ENCODE measurements around the gene NAA20. TPM values are rescaled to one million over a fixed set of nuclear protein-coding genes. Genes with fewer than 3 reads are reported as not detected.

NAA20 gene
- total and polyA plus RNA-seq, 2 donors (not counting 1 experiment from before 2014, with no cell fraction given), result 20.3 to 27.1 TPM

- H3K9me3 Mint-ChIP-seq (ENCODE audit: insufficient read depth), result no peaks in the 10 kb centered on the region
- Histone ChIP-seq H3K4me1 (ENCODE audit: control insufficient read depth in 2 of 2, insufficient read depth in 2 of 2, low read length in 2 of 2) (no peaks in the 10 kb centered on the region), H3K4me2 (replicated peaks; ENCODE audit: low read depth, low read length, poor library complexity, severe bottlenecking) (no peak overlapping the region), H3K36me3 (replicated peaks in 1 of 2; ENCODE audit: control extremely low read depth in 1 of 2, control insufficient read depth in 1 of 2, extremely low read depth in 1 of 2, insufficient read depth in 2 of 2, low read length in 1 of 2) (no peaks in the 10 kb centered on the region), H3K9me3 (ENCODE audit: control extremely low read depth in 1 of 3, control insufficient read depth in 2 of 3, insufficient read depth in 1 of 3, low read length in 2 of 3) (no peaks in the 10 kb centered on the region), H2AFZ (ENCODE audit: insufficient read depth, low read depth, low read length, poor library complexity, severe bottlenecking) (no peak overlapping the region), H3K27me3 (replicated peaks in 1 of 4; ENCODE audit: control extremely low read depth in 1 of 4, control insufficient read depth in 3 of 4, insufficient read depth in 4 of 4, low read length in 3 of 4) (no peaks in the 10 kb centered on the region), H3K27ac (ENCODE audit: low read length in 2 of 2) (no peak overlapping the region), H4K20me1 (ENCODE audit: control insufficient read depth, insufficient read depth, low read length, poor library complexity, severe bottlenecking) (no peaks in the 10 kb centered on the region), H3K4me3 (ENCODE audit: control extremely low read depth in 1 of 5, extremely low read depth in 1 of 5, insufficient read depth in 1 of 5, low read depth in 2 of 5, low read length in 4 of 5) (no peak overlapping the region), H3K9ac (ENCODE audit: low read length) (no peak overlapping the region), H3K79me2 (ENCODE audit: control insufficient read depth, insufficient read depth, low read length) (no peaks in the 10 kb centered on the region)
- DNase-seq (no peak), ATAC-seq (ENCODE audit: low read depth) (no peak)
- intact Hi-C loops (cut with micrococcal nuclease), result loop anchor here (5.0 kb wide), 1 partner anchor 1198 kb away; no protein-coding TSS in a partner anchor
- CTCF ChIA-PET, result no interaction called here
- POLR2A ChIA-PET, result no interaction called here
- TF ChIP-seq, protein P1, sequence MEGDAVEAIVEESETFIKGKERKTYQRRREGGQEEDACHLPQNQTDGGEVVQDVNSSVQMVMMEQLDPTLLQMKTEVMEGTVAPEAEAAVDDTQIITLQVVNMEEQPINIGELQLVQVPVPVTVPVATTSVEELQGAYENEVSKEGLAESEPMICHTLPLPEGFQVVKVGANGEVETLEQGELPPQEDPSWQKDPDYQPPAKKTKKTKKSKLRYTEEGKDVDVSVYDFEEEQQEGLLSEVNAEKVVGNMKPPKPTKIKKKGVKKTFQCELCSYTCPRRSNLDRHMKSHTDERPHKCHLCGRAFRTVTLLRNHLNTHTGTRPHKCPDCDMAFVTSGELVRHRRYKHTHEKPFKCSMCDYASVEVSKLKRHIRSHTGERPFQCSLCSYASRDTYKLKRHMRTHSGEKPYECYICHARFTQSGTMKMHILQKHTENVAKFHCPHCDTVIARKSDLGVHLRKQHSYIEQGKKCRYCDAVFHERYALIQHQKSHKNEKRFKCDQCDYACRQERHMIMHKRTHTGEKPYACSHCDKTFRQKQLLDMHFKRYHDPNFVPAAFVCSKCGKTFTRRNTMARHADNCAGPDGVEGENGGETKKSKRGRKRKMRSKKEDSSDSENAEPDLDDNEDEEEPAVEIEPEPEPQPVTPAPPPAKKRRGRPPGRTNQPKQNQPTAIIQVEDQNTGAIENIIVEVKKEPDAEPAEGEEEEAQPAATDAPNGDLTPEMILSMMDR (IDR thresholded peaks at IDR 0.05), result no peak
- no peak for TF ChIP-seq EZH2 (IDR thresholded peaks at IDR 0.05; ENCODE audit: borderline replicate concordance, insufficient read depth, low read depth, low read length, poor library complexity, severe bottlenecking)
- peaks cover 23% of the 10 kb centered on the region for H3K27me3 Mint-ChIP-seq
- H3K27ac Mint-ChIP-seq, result no peak overlapping the region
- H3K4me3 Mint-ChIP-seq, result no peak overlapping the region
- H3K4me1 Mint-ChIP-seq, result no peaks in the 10 kb centered on the region
- 88% methylated on average over 8 of the region's 15 CpGs for WGBS (ENCODE audit: insufficient coverage)
These were observed 56.7 kb downstream of the NAA20 start for GRCh38 chr20:20073801-20074371.

- ATAC-seq (ENCODE audit: low read depth) (no peak), DNase-seq (no peak)
- Histone ChIP-seq H3K79me2 (ENCODE audit: control insufficient read depth, insufficient read depth, low read length) (no peaks in the 10 kb centered on the region), H3K4me3 (ENCODE audit: control extremely low read depth in 1 of 5, extremely low read depth in 1 of 5, insufficient read depth in 1 of 5, low read depth in 2 of 5, low read length in 4 of 5) (no peak overlapping the region), H3K9me3 (ENCODE audit: control extremely low read depth in 1 of 3, control insufficient read depth in 2 of 3, insufficient read depth in 1 of 3, low read length in 2 of 3) (no peaks in the 10 kb centered on the region), H3K9ac (ENCODE audit: low read length) (no peak overlapping the region), H2AFZ (ENCODE audit: insufficient read depth, low read depth, low read length, poor library complexity, severe bottlenecking) (no peak overlapping the region), H3K27ac (ENCODE audit: low read length in 2 of 2) (no peak overlapping the region), H3K4me2 (replicated peaks; ENCODE audit: low read depth, low read length, poor library complexity, severe bottlenecking) (no peak overlapping the region), H3K36me3 (replicated peaks in 1 of 2; ENCODE audit: control extremely low read depth in 1 of 2, control insufficient read depth in 1 of 2, extremely low read depth in 1 of 2, insufficient read depth in 2 of 2, low read length in 1 of 2) (no peaks in the 10 kb centered on the region), H3K4me1 (ENCODE audit: control insufficient read depth in 2 of 2, insufficient read depth in 2 of 2, low read length in 2 of 2) (no peaks in the 10 kb centered on the region), H4K20me1 (ENCODE audit: control insufficient read depth, insufficient read depth, low read length, poor library complexity, severe bottlenecking) (no peaks in the 10 kb centered on the region), H3K27me3 (replicated peaks in 1 of 4; ENCODE audit: control extremely low read depth in 1 of 4, control insufficient read depth in 3 of 4, insufficient read depth in 4 of 4, low read length in 3 of 4) (peaks cover 0 to 4% (median 0%) of the 10 kb centered on the region in 4 experiments)
- H3K27me3 Mint-ChIP-seq, result peaks cover 23% of the 10 kb centered on the region
- H3K9me3 Mint-ChIP-seq (ENCODE audit: insufficient read depth), result no peaks in the 10 kb centered on the region
- POLR2A ChIA-PET, result no interaction called here
- no peak overlapping the region for H3K27ac Mint-ChIP-seq
- no peaks in the 10 kb centered on the region for H3K4me1 Mint-ChIP-seq
- H3K4me3 Mint-ChIP-seq, result no peak overlapping the region
- no CpG with 5 or more reads among the region's 4 CpGs for WGBS (ENCODE audit: insufficient coverage)
- CTCF ChIA-PET, result interaction anchor here (0.9 kb wide), 1 partner anchor 10 kb away, joined by 5 read pairs; no protein-coding TSS in a partner anchor
- intact Hi-C loops (cut with micrococcal nuclease), result no loop called here
- TF ChIP-seq, protein P1 (IDR thresholded peaks at IDR 0.05), result no peak
- no peak for TF ChIP-seq EZH2 (IDR thresholded peaks at IDR 0.05; ENCODE audit: borderline replicate concordance, insufficient read depth, low read depth, low read length, poor library complexity, severe bottlenecking)
These were observed 57.9 kb downstream of the NAA20 start for GRCh38 chr20:20075032-20075431.
